ENCODE measurements around the gene SPINK7.

DNA sequence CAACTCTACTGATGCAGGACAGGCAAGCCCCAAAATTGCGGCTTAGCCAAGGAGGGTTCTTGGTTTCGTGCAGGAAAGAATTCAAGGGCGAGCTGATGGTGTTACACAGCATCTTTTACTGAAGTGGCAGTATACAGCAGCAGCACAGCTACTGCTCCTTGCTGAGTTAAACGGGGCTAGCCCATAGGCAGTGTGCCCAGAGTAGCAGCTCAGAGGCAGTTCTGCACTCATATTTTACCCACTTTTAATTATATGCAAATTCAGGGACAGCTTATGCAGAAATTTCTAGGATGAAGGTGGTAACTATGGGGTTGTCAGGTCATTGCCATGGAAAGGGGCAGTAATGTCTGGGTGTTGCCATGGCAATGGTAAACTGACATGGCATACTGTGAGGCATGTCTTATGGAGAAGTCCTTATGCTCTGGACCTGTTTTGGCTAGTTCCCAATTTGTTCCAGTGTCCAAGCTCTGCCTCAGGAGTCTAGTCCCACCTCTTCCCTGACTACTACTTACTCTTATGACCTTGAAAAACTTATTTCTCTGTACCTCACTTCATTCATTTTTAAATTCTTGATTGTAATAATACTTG is 21.1 kb downstream of the SPINK7 start:
- TF ChIP-seq, protein P1, sequence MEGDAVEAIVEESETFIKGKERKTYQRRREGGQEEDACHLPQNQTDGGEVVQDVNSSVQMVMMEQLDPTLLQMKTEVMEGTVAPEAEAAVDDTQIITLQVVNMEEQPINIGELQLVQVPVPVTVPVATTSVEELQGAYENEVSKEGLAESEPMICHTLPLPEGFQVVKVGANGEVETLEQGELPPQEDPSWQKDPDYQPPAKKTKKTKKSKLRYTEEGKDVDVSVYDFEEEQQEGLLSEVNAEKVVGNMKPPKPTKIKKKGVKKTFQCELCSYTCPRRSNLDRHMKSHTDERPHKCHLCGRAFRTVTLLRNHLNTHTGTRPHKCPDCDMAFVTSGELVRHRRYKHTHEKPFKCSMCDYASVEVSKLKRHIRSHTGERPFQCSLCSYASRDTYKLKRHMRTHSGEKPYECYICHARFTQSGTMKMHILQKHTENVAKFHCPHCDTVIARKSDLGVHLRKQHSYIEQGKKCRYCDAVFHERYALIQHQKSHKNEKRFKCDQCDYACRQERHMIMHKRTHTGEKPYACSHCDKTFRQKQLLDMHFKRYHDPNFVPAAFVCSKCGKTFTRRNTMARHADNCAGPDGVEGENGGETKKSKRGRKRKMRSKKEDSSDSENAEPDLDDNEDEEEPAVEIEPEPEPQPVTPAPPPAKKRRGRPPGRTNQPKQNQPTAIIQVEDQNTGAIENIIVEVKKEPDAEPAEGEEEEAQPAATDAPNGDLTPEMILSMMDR (IDR thresholded peaks at IDR 0.05; ENCODE audit: low read depth, low read length), result no peak
- TF ChIP-seq EZH2phosphoT487 (IDR thresholded peaks at IDR 0.05; ENCODE audit: low read depth), result no peak
